NCI-H510A (cell line): ENCODE results near the gene RNASE7.
"Not testable (repeated sequence)": the region's sequence is repeated elsewhere in the genome, so short reads cannot be mapped to it uniquely, and the experiment has no call there.

ENCODE experiments used
- DNase-seq: peaks from one replicate; lab custom pipeline; 2025; lab: John Stamatoyannopoulos, UW

The RNASE7 gene

GRCh38 chr14:21023817-21024584, 18.2 kb upstream of the RNASE7 start:
- DNase-seq, result no peak

DNA sequence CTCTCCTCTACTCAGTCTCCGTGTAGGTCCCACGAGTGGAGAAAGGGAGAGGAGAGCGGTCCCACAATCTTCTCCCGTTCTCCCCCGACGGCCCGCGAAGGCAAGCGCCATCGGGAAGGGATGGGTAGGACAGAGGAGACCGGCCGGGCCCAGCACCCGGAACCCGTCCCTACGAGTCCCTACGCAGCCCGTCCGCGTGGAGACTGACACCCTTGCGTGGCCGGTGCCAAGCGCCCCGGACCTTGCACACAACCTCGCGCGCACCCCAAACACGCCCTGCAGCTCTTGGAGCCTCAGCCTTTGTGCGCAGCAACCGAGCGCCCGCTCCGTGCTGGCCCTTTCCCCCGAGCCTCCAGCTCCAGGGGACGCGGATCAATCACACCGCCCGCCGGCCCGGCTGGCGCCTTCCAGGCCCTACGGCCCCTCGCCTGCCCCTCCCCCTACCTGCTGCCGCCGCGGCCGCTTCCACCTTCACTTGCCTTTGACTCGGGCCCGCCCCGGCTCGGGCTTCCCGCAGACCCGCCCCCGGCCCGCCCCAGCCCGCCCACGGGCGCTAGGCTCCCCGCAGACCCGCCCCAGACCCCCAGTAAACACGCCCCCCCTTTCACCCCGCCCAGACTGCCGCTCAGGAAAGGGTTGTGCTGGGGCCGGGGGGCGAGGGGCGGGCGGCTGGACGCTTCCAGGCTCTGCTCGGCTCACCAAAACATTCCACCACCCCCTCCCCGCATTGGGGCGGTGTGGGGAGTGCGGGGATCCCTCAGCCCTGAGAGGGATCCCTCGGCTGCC, 17.4 kb upstream of the RNASE7 start, which contains the start of gene NDRG2:
Gene NDRG2, minus strand, starts transcription at position 477 of the 786 bp plus-strand sequence. CDS start 1,746 bp downstream, outside the sequence.
- DNase-seq, result no peak

GRCh38 chr14:21025371-21026273, 16.5 kb upstream of the RNASE7 start:
- no peak for DNase-seq

DNA sequence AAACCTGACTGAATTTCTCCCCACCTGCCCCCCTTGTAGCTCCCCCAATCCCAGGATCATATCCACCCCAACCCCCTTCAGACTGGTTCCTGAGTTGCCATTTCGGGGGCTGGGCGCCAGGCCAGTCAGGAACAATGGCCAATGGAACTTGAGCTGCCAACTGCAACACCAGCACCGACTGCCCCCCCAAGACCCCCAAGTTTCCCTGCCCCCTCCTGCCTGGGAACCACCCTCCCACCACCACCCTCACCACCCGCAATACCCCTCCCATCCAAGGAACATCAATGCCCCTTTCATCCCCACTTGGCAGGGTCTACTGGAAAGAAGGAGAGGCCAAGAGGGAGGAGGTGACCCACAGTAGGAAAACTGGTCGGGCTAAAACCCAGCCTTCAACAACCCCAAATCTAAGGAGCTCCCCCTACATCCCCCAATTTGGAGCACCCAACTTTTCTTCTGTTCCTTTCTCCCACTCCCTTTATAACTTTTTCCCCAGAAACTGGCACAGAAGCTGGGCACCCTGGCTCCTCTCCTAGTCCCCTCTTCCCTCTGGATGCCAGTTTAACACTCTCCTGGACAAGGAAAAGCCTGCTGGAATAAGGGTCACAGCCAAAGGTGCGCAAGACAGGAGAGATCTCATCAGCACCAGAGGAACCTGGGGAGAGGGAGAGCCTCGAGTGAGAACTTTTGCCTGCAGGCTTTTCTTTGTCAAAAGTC, 15.7 kb upstream of the RNASE7 start:
- no peak for DNase-seq

- no peak for DNase-seq
These were observed 15.2 kb upstream of the RNASE7 start for GRCh38 chr14:21026988-21027315.

DNA sequence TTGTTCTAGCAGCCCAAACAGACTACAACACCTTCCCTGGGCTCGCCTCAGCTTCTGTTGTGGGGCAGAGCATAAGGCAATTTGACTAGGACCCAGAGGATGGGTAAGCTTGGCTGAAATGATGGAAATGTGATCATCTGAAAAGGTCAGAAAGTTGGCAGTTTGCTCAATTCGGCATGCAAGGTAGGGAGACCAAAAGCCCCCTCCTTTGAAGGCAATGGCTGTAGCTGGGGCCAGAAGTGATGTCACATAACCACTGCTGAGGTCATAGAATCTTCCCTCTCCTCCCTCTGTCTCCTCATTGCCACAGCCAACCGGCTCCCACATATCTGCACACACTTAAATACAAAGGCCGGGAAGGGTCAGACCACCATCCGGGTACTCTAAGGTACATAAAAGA, 12.2 kb upstream of the RNASE7 start, which contains the start of gene TPPP2:
Gene TPPP2, plus strand, starts transcription at position 301 of the 400 bp plus-strand sequence. CDS start 365 bp downstream, outside the sequence.
- no peak for DNase-seq

DNA sequence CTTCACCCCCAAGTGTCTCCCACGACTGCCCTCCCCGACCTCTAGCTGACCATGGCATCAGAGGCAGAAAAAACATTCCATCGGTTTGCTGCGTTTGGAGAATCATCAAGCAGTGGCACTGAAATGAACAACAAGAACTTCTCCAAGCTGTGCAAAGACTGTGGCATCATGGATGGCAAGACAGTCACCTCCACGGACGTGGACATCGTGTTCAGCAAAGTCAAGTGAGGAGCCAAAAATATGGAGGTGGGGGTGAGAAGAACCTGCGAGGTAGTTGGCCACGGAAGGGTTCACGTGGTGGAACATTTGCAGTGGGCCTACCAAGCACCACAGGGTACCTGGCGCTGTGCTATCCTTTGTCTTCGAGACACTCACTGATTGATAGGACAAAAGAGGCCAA, 11.6 kb upstream of the RNASE7 start:
- DNase-seq, result no peak

GRCh38 chr14:21032326-21033132, 9.6 kb upstream of the RNASE7 start:
- no peak for DNase-seq

DNA sequence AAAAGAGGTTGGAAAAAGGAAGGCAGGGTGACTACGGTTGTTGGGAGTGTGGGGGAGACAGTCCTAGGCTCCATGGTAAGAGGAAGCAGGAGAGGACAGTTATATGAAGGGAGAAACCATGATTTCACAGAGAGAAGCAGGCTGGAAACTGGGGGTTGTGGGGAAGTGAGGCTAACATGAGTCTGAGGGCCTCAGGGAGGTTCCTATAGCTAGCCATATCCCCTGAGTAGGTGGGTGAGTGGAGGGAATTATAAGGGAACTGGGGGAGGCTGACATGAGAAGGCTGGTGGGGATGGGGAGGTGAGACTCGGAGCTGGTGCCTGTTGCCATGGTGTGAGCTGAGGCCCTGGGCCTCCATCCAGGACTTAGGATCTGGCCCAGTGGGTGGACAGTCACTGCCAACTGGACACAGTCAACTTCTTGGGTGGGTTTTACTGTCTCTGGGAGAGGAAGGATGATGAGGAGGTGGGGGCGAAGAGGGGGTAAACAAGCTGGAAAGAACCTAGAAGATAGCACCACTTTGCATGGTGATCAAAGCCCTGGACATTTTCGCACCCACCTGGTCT, 8.9 kb upstream of the RNASE7 start:
- DNase-seq, result no peak

- no peak for DNase-seq
These were observed 7.5 kb upstream of the RNASE7 start, which contains the start of gene RNASE13 for GRCh38 chr14:21034707-21035106. Gene RNASE13, minus strand, starts transcription at chr14:21034807. Its CDS starts 519 bp downstream, at chr14:21034288.

DNA sequence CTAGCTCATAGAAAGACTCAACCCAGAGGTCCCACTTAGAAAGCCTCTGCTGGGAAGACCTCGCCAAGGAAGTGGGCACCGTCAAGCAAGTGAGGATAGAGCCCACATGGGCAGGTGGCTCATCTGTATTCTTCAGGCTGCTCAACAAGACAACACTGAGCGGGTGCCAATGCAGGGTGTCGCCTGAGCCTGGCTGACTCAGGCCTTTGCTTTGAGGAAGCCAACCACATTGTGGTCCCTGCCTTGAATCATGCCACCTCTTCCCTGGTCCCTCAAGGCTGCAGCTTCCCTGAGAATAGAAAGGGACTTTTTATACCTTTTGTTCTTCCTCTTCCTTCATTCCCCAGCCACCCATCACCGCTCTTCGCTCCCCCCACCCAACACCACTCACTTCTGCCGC, 5.4 kb upstream of the RNASE7 start:
- no peak for DNase-seq

GRCh38 chr14:21037156-21037555, 5.0 kb upstream of the RNASE7 start:
- DNase-seq, result no peak

GRCh38 chr14:21038441-21039422, 3.4 kb upstream of the RNASE7 start:
- DNase-seq, result peak; percentile 12

DNA sequence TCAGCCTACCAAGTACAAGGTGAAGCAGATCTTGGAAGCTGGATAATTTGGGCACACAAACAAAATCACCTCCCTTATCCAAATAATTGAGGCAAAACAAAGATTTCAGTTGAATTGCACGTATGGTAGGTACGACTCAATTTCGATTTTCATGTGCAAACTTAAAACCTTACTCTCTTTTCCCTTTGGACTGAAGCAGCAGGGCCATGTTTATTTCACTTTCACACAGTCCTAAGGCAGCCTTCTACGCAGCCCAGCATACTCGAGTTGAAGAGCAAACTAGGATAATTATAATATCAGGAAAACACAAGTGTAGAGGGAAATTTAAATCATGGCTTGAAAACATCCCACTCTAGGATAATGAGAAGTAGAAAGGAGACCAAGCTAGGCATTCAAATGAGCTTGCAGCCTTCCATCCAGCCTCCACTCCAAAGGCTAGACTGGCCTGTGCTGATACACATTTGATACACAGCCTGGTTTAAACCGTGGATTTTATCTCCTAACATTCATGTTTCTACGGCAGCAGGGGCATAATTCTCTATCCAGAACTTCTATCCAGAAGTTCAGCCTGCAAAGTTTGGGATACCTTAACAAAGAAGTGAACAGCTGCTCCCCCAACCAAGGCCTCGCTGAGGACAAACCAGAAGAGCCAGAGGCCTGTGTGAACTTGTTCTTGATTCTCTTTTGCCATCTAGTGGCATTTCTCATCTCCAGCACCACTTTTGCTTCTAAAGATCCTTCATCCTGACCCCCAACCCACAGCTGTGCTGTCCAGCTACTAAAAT, 2.4 kb upstream of the RNASE7 start:
- no peak for DNase-seq

DNA sequence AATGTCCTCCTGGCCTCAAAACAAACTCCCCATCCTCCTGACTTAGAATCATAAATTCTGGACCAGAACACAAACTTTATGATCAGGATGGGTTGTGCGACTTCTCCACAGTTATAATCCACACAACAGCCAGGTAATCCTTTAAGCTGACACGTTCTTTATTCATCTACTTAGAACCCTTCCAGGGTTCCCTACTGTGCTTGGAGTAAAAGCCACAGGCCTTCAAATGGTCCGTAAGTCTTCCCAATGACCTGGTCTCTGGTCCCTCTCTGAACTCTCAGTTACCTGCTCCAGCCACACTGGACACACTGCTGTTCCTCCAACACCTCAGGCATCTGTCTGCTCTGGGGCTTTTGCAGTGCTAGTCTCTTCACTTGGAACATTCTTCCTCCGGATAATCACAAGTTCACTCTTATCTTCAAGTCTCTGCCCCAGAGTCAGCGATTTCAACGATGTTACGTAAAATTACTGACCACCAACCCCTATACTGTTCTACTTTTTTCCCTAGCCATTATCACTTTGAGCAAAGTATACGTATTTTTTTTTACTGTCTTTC, 1.7 kb upstream of the RNASE7 start:
- no peak for DNase-seq

DNA sequence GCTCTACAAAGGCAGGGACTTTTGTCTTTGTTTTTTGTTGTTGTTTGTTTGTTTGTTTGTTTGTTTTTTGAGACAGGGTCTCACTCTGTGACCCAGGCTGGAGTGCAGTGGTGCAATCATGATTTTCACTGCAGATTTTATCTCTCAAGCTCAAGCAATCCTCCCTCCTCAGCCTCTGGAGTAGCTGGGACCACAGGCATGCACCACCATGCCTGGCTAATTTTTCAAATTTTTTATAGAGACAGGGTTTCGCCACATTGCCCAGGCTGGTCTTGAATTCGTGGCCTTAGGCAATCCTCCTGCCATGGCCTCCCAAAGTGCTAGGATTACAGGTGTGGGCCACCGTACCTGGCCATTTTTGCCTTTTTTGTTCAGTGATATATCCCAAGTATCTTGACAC, 1.2 kb upstream of the RNASE7 start:
- DNase-seq, result not testable (repeated sequence)

DNA sequence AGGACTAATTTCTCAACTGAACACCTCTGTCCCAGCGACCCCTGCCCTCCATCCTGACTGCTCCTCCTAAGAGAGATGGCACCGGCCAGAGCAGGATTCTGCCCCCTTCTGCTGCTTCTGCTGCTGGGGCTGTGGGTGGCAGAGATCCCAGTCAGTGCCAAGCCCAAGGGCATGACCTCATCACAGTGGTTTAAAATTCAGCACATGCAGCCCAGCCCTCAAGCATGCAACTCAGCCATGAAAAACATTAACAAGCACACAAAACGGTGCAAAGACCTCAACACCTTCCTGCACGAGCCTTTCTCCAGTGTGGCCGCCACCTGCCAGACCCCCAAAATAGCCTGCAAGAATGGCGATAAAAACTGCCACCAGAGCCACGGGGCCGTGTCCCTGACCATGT, 756 bp downstream of the RNASE7 start:
- no peak for DNase-seq
